ENCODE measurements around the gene DSCAML1.

DNA sequence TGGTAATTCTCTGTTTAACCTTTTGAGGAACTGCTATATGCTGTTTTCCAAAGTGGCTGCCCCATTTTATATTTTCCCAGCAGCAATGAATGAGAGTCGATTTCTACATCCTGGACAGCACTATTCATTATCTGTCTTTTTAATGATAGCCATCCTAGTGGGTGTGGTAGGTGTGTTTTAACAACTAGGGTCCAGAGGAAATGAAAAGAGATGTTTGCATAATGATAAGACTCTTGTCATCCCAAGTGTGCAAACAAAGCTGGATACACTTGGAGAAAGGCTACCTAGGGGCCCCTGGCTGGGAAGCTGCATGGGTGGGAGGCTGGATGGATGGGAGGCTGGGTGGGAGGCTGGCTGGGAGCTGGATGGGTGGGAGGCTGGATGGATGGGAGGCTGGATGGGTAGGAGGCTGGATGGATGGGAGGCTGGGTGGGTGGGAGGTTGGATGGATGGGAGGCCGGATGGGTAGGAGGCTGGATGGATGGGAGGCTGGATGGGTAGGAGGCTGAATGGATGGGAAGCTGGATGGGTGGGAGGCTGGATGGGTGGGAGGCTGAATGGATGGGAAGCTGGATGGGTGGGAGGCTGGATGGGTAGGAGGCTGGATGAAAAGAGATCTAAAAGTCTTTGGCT lies 158.0 kb downstream of the DSCAML1 start:
- no peak for TF ChIP-seq CTCF (IDR thresholded peaks at IDR 0.05)
- no peak for TF ChIP-seq POLR2AphosphoS5 (IDR thresholded peaks at IDR 0.05)
- TF ChIP-seq POLR2A (IDR thresholded peaks at IDR 0.05), result no peak
